ENCODE measurements around the gene FGGY.
"Not testable (repeated sequence)": the region's sequence is repeated elsewhere in the genome, so short reads cannot be mapped to it uniquely, and the experiment has no call there.

Gene FGGY, protein sequence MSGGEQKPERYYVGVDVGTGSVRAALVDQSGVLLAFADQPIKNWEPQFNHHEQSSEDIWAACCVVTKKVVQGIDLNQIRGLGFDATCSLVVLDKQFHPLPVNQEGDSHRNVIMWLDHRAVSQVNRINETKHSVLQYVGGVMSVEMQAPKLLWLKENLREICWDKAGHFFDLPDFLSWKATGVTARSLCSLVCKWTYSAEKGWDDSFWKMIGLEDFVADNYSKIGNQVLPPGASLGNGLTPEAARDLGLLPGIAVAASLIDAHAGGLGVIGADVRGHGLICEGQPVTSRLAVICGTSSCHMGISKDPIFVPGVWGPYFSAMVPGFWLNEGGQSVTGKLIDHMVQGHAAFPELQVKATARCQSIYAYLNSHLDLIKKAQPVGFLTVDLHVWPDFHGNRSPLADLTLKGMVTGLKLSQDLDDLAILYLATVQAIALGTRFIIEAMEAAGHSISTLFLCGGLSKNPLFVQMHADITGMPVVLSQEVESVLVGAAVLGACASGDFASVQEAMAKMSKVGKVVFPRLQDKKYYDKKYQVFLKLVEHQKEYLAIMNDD

DNA sequence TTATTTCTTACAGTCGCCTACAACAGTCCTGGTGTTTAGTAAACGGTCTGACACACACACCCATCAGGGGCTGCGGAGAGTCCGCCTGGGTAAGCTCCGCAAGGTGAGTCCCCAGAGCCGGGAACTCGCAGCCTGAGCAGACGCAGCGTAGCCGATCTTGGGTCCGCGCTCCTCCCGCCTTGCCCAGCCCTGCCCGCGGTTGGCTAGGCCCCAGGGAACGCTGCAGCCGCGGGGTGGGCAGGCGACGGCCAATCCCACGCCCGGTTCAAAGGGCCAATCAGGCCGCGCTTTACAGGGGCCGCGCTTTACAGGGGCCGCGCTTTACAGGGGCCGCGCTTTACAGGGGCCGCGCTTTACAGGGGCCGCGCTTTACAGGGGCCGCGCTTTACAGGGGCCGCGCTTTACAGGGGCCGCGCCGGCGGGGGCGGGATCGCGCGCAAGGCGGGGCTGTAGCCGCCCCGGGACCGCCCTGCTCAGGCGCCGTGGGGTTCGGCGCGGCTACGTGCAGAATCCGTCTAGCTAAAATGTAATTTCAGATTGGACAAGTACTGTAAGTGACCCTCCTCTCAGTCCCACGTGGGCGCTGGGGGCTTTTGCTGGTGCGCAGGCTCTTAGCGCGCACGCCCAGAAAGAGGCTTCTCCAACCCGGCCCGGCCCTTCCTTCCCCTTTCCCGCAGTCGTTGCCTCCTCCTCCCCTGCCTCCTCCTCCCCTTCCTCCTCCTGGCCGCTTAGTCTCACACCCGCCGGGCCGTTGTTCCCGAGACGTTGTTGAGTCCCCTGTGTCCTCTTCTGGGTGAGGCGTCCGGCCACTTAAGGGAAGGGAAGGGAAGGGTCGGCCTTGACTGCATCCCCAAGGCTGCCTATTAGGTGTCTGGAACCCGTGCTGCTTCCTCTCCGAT, at the start of gene FGGY:
Gene FGGY, plus strand, starts transcription at position 737 of the 899 bp plus-strand sequence. CDS start 24,456 bp downstream, outside the sequence.
- DNase-seq (ENCODE audit: low spot score): peak; percentile 94

DNA sequence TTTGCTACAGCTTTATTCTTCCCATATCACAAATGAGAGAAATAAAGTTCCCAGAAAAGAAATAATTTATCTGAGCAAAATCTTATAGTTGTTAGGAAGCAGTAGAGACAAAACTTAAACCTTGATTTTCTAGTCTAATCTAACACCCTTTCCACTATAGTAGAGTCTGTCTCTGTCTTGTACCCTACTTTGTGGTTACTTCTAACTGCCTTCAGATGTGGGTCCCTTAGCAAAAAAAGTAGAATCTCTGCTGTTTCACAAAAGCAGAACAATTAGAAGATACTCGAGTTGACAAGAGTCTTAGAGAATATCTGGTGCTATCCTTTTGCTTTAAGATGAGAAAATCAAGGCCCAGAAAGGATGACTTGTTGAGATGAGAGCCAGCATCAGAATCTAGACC, 48.1 kb upstream of the FGGY start:
- DNase-seq (ENCODE audit: low spot score): no peak

DNA sequence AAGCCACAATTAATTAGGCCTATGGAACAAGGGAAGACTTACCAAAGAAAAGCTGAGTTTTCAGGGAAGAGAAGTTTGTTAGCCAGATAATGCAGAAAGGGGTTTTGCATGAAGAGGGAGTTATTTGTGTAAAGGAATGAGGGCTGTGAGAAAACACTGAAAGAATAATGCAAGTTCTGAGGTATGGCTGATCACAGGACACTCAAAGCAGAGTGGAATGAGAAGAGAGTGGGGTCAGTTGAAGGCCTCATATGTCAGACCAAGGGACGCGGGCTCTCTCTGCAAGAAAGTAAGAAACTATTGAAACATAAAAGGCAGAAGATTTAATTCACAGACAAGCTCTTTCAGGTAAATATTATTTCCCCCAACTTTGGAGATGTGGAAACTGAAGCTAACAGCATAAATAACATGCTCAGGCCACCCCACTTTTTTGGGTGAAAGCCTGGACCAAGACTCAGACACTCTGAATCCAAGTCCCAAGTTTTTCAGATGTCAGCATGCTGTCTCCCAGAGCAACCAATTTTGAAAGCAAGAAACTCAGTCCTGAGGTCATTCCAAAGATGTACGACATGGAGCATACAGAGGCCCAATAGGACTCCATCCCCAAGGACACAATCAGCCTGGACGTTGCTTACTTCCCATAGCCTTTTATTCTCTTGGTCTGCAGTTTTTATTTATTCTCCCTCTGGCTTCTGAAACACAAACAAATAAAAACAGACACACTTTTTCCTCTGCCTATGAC, 47.3 kb upstream of the FGGY start:
- peak; percentile 61 for DNase-seq (ENCODE audit: low spot score)

DNA sequence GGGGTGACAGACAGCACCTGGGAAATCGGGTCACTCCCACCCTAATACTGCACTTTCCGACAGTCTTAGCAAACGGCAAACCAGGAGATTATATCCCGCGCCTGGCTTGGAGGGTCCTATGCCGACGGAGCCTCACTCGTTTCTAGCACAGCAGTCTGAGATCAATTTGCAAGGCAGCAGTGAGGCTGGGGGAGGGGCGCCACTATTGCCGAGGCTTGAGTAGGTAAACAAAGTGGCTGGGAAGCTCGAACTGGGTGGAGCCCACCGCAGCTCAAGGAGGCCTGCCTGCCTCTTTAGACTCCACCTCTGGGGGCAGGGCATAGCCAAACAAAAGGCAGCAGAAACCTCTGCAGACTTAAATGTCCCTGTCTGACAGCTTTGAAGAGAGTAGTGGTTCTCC, 45.8 kb upstream of the FGGY start:
- not testable (repeated sequence) for DNase-seq (ENCODE audit: low spot score)

DNA sequence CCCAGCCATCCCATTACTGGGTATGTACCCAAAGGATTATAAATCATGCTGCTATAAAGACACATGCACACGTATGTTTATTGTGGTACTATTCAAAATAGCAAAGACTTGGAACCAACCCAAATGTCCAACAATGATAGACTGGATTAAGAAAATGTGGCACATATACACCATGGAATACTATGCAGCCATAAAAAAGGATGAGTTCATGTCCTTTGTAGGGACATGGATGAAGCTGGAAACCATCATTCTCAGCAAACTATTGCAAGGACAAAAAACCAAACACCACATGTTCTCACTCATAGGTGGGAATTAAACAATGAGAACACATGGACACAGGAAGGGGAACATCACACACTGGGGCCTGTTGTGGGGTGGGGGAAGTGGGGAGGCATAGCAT, 40.5 kb upstream of the FGGY start:
- not testable (repeated sequence) for DNase-seq (ENCODE audit: low spot score)

DNA sequence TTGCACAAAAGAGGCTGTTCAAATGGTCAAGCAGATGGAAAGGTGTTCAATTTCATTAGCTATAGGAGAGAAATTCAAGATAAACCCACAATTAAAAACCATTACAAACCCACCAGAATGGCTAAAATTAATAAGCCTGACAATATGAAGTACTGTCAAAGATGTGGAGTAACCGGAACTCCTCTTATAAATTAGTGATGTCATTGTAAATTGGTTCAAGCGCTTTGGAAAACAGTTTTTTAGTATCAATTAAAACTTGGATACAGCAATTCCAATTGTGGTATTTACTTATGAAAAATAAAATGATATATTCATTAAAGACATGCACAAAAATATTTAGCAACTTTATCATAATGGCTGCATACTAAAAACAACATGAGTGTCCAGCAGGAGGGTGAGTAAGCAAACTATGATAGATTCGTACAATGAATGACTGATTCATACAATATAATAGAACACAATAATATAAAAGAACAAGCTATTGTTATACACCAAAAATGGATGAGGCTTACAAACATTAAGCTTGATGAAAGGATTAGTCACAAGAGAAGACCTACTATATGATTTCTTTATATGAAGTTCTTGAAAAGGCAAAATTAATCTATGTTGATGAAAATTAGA, 38.4 kb upstream of the FGGY start:
- no peak for DNase-seq (ENCODE audit: low spot score)

DNA sequence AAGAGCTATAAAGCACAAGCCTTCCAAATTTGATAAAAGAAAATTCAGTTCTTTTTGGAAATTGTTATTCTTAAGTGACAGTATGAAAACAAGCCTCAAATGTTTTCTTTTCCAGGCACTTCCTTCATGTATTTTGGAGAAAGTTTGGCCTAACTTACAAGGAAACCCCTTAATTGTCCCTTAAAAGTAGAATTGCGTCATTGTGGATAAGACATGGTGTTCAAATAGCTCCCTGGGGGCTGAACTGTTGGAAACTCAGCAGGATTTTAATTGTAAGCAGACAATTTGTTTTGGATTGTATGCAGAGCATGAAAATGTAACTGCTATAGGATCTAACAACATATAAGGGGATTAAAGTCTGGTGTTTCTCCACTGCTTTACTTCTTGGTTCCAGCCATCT, 35.4 kb upstream of the FGGY start:
- no peak for DNase-seq (ENCODE audit: low spot score)

DNA sequence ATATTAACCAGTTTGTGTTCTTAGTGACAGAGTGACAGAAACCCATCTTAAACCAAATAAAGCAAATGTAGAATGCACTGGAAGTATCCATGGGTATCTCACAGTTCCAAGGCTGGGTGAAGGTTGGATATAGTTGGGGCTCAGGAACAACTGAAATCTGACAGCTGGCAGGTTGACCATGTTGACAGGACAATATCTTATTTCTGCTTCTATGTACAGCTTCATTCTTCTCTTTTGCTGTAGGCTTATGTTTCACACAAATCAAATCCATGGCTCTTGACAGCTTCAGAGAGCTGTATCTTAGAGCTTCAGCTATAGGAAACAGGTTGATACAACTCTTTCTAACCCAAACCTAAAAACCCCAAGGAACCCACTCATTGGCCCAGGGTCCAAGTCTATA, 34.3 kb upstream of the FGGY start:
- DNase-seq (ENCODE audit: low spot score): no peak

DNA sequence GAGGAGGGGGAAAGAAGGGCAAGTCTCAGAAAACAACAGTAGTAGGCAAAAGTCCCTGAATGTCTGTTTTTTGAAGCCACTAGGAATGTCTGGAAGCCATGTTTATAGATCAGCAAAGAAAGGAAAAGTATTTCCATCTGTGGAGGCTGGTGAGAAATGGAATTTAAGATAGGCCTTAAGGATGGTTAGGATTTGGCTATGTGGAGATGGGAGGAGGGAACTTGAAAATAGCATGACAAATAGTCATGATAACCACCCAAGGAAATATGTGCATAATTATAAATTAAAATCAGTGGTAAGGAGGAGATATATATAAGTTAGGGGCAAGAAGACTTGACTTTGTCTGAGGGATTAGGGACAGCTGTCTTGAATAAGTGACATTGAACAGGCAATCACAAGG, 33.8 kb upstream of the FGGY start:
- no peak for DNase-seq (ENCODE audit: low spot score)

DNA sequence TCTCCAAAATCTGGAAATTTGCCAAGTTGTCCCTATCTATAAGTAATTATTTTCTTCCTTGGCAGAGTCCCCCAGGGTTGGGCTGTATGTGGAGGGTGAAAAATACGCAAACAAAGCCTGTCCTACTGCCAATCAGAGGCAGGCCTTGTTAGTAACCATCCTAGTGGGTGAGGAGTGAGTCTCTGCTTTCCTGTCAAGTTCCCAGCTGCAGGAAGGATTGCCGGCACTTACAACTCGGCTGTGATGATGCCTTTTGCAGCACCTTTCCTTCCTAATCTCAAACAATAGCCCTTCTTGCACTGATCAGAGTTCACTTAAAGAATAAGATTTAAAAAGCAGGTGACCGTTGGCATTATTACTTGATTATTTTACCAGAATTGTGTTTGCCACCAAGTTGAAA, 31.3 kb upstream of the FGGY start:
- no peak for DNase-seq (ENCODE audit: low spot score)

DNA sequence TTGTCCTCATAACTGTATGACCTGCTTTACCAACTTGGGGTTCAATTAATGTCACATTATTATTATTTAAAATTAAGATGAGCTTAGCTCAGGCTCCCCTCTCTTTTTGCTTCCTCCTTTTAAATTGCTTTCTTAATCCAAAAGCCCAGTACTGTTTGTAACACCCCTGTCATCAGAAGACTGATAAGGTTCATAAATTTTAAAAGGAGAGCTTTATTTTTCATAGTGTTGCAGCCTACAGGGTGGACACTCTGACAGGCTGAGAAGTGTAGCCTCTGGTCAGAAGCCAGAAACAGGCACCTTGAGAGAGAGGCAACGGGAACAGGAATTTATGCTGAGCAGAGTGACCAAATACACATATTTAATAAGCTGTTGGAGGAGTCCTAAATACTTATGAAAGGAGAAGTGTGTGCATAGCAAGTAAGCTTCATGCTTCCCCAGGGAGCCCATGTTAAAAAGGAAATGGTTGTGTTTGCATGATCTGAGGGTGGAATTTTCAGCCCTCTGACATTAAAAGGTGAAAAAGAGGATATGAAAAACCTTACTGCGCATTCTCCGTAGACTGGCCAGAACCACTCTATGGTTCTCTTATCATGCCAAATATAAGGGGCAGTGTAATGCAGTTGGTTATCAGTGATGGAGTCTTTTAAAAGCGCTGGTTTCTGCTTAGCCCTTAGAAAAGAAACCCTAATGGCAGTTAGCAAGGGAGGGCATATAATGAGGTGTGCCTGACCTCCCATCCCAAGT, 30.5 kb upstream of the FGGY start:
- DNase-seq (ENCODE audit: low spot score): peak; percentile 38

DNA sequence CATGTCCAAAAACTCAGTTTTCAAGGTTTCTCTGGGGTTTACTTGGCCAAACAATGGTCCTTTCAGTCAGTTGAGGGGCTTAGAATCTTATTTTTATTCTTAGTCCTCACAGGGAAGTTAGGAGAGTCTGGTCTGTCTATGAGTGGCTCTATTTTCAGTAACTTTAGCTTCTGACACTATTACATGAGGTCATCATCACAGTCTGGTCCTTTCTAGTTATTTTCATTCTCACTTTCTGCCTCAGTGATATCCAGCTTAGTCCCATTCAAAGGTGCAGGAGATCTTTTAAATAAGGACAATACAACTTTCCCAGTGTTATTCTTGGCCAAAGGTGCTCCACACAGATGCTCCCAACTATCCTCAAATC, 30.0 kb upstream of the FGGY start:
- no peak for DNase-seq (ENCODE audit: low spot score)

DNA sequence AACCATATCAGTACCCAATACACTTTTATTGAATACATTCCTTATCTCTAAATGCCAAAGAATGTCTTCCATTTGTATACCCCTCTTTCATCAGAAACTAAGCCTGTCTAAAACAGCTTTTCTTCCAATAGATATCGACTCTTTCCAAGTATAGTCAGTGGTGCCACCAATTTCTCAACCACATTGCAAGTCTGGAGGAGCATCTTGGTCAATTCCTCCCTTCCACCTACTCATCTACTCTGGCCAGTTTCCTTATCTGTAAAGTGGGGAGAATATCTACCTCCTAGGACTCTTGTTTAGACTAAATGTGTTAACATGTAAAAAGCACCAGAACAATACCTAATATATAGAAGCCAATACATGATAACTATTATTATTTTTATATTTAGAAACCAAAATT, 28.5 kb upstream of the FGGY start:
- no peak for DNase-seq (ENCODE audit: low spot score)

DNA sequence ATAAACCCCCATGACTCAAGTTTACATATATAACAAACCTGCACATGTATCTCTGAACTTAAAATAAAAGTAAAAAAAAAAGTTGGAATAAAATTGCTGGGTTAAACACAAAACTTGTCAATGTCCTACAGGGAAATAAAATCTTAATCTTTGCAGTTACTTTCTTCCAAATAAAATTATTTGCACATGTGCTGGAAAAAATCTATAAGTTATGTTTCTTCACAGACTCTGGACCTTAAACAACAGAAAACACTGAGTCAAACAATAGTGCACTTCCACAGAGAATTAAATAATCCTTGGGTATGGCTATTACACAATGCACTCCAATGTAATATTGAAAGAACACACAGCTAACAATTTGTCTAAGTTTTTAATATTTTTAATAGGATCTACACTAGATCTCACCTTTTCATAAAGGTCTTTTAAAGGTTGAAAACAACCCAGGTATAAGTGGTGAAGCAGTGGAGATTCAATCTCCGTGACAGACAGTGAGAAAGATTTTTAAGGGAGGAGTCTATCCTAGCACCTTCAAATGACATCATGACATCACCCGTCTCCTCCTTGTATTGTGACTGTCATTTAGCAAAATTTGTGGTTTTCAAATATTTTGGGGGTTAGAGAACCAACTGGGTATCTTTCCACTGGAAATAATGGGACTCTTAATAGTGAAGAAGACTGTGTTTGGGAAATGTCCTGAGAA, 25.2 kb upstream of the FGGY start:
- no peak for DNase-seq (ENCODE audit: low spot score)

DNA sequence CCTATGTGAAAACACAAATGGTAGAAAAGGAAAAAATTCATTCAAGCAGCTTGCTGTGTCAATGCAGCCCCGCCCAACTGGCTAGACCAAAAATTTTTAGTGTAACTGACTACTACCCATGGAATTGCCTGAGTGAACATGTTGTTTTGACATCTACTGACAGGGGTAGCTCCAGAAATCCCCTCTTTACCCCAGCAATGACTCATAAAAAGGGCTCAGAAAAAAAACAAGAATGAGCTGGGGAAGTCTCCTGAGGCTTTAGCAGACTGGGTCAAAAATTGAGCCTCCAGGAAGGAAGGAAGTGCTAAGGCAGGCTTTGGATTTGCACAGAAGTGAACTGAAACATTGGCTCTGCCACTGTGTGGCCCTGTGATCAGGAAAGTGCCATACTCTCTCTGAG, 24.4 kb upstream of the FGGY start:
- DNase-seq (ENCODE audit: low spot score): no peak

DNA sequence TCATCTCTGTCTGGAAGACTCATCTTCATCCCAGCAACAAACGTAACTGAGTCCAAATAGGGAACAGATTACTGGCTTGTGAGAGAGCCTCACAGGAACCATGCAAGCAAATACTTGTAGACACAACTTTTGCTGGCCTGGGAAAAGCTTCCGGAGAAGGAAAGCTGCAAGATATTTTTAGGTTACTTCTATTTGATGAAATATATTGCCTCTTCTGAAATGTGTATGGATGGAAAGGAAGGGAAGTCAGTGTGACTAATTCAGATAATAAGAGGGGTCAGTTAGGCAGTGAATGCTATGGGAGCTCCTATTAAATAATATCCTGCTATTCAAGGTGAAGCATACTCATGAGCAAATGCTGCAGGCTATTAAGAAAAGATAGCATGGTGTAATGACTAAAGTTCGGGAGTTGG, 20.4 kb upstream of the FGGY start:
- no peak for DNase-seq (ENCODE audit: low spot score)

DNA sequence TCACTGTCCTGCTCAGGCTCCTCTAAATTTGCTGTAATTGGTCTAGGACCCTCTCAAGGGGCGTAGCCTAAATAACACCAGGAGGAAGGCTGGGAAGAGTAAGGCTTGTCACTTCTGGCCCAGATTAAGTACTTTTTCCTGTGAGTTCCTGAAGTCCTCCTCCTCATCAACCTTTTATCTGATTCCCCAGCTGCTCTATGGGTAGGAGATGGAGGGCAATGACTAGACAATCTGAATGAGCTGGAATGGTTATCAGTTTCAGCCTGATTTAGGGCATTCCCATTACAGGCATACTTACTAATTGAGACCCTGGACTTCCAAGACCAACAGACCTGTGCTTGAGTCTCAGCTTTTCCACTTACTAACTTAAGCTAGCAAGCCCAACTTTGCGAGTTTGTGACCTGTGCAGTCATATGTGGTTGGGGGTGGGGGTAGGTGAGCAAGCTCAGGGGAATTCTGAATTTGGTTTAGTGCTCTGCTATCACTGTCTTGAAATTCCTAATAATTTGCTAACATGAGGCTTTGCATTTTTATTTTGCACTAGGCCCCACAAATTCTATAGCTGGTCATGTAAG, 18.0 kb upstream of the FGGY start:
- no peak for DNase-seq (ENCODE audit: low spot score)

DNA sequence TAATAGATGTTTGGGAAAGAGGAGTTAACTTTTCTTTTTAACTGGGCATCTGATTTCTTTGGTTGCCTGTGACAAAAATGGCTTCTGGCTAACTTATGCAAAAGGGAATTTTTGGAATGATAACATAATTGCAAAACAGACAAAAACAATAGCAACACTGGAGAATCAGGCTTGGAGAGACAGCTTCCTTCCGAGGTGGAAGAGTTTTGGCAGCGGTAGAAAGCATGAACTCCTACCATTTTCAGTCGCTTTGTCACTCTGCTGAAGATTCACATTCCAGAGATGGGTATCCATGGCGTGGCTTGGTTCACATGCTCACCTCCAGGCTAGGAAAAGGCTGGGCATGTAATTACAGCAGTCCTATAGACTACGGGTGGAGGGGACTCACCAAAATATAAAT, 17.2 kb upstream of the FGGY start:
- DNase-seq (ENCODE audit: low spot score): no peak

DNA sequence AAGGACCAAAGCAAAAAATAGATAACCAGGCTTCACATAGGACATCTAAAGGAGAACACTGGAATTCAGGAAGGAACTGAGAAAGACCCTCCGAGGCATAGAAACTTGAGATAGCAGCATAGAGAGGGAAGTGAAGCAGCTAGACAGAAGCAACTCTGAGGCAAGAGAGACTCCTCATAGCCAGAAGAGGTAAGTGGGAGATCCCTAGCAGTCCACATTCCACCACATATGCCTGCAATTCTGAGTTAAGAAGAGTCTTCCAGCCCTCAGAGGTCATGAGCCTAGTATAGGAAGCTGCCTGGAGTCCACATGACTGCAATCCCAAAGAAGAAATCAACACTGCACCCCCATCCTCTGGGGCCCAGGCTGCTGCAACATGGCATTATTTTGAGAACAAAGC, 13.9 kb upstream of the FGGY start:
- DNase-seq (ENCODE audit: low spot score): no peak

DNA sequence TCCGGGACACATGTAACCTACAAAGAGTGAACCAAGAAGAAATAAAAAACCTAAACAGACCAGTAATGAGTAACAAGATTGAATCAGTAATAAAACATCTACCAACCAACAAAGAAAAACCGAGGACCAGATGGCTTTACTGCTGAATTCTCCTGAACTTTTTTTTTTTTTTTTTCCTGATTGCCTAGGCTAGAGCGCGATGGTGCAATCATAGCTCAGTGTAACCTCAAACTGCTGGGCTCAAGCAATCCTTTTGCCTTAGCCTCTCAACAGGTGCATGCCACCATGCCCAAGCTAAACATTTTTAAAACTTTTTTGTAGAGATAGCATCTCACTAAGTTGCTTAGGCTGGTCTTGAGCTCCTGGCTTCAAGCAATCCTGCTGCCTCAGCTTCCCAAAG, 11.2 kb upstream of the FGGY start:
- no peak for DNase-seq (ENCODE audit: low spot score)

Data from globus pallidus (tissue), 1 donor.